Breast epithelium (tissue), 3 donors: ENCODE data around the gene GALNT1.

Experiments
- CTCF ChIP-seq, 3 donors: fragments of 450-650 bp; IDR thresholded peaks; one replicate each; pipeline ENCODE4 v1.5.1; 2016 to 2017; ENCODE audit warnings: antibody characterized with exemption in 3 of 3, mild to moderate bottlenecking in 3 of 3, moderate library complexity in 3 of 3
- POLR2A ChIP-seq: fragments of 450-650 bp; IDR thresholded peaks from one replicate; pipeline ENCODE4 v1.6.1; 2016; ENCODE audit warnings: antibody characterized with exemption, mild to moderate bottlenecking, moderate library complexity
- POLR2AphosphoS5 ChIP-seq, 3 donors: sonication (generic); formaldehyde crosslinking; IDR thresholded peaks; one replicate each; pipeline ENCODE4 v1.6.1; 2017; ENCODE audit warnings: antibody characterized with exemption in 3 of 3

DNA sequence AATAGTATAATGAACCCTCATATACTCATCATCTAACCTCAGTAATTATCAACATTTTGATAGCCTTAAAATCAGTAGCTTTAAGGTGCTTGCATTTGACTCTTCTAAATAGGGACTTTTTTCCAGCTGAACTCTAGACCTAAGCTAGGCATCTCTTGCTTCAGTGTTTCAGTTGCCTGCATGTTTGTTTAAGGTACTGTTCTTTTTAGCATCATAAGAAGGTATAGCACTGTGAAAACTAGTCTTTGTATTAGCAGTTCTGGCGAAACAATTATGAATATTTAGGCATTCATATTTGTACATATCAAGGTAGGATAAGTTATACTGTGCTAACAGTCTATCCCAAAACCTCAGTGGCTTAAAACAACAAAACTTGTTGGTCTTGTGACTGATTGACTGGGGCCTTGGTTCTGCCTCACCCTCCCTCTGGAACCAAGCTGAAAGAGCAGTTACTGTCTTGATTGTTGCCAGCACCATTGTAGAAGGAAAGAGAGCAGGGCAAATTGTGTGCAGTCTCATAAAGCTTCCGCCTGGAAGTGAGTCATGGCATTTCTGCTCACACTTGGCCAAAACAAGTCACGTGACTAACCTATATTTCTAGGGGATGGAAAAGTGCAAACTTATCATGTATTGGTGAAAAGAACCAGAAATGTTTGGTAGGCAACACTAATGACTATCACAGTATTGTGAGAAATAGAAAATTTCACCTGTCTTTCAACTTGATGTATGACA lies 24.3 kb downstream of the GALNT1 start:
- TF ChIP-seq CTCF (IDR thresholded peaks at IDR 0.05) (no peak), POLR2A (no peak), POLR2AphosphoS5 (IDR thresholded peaks at IDR 0.05) (no peak)
